SK-N-SH treated with all-trans-retinoic acid at 6 μM for 48 hours (cell line): ENCODE data around the gene OXGR1.

ENCODE experiments used
- ESRRG ChIP-seq: fragments of 250-450 bp; sonication (Bioruptor Pico); IDR thresholded peaks from 2 replicates; pipeline ENCODE4 v1.6.1; 2021; ENCODE audit warnings: mild to moderate bottlenecking
- ZFP30 ChIP-seq: fragments of 450-650 bp; formaldehyde crosslinking; IDR thresholded peaks from 2 replicates; pipeline ENCODE4 v1.5.0; 2022; ENCODE audit warnings: mild to moderate bottlenecking, moderate library complexity
- ZNF70 ChIP-seq: fragments of 450-650 bp; formaldehyde crosslinking; IDR thresholded peaks from 2 replicates; pipeline ENCODE4 v1.5.0; 2020; ENCODE audit warnings: mild to moderate bottlenecking, moderate library complexity

GRCh38 chr13:96946709-96947311 is 47.5 kb downstream of the OXGR1 start:
- no peak for TF ChIP-seq ZFP30 (CRISPR knock-in tag)
- no peak for TF ChIP-seq ZNF70
- TF ChIP-seq ESRRG (CRISPR knock-in tag) = no peak
